GM23248 (cell line): ENCODE results near the gene FAM221B. TPM values are rescaled to one million over a fixed set of nuclear protein-coding genes. Genes with fewer than 3 reads are reported as not detected.
A peak's percentile ranks its signal among the peaks of the same experiment; 100 is the strongest.

Experiments
- DNase-seq: peaks from one replicate; pipeline ENCODE4 v3.0.0-alpha.2; 2015
- H2AFZ ChIP-seq: fragments of 200-600 bp; sonication (generic); 2 replicates; pipeline ENCODE4 v1.6.1; 2016; ENCODE audit warnings: antibody characterized with exemption
- H3F3A ChIP-seq: fragments of 200-600 bp; sonication (generic); 2 replicates; pipeline ENCODE4 v1.6.1; 2016; ENCODE audit warnings: mild to moderate bottlenecking, antibody characterized with exemption, mixed run types; ENCODE audit not compliant: insufficient read depth
- H3K27ac ChIP-seq: fragments of 200-600 bp; sonication (generic); 2 replicates; pipeline ENCODE4 v1.5.1; 2016; ENCODE audit warnings: mild to moderate bottlenecking
- H3K27me3 ChIP-seq: fragments of 200-600 bp; sonication (generic); replicated peaks from 2 replicates; pipeline ENCODE4 v1.6.1; 2016; ENCODE audit warnings: mild to moderate bottlenecking; ENCODE audit not compliant: insufficient read depth
- H3K36me3 ChIP-seq: fragments of 200-600 bp; sonication (generic); 2 replicates; pipeline ENCODE4 v1.6.1; 2016; ENCODE audit warnings: low read depth, mild to moderate bottlenecking
- H3K4me1 ChIP-seq: fragments of 200-600 bp; sonication (generic); 2 replicates; pipeline ENCODE4 v1.6.1; 2016; ENCODE audit warnings: mild to moderate bottlenecking; ENCODE audit not compliant: insufficient read depth
- H3K4me2 ChIP-seq: fragments of 200-600 bp; sonication (generic); one replicate; pipeline ENCODE4 v1.6.1; 2016; ENCODE audit warnings: mild to moderate bottlenecking; ENCODE audit not compliant: unreplicated experiment
- H3K4me3 ChIP-seq: fragments of 200-600 bp; sonication (generic); 2 replicates; pipeline ENCODE4 v1.5.1; 2016; ENCODE audit warnings: mild to moderate bottlenecking
- H3K79me2 ChIP-seq: fragments of 200-600 bp; sonication (generic); 2 replicates; pipeline ENCODE4 v1.6.1; 2016; ENCODE audit warnings: mild to moderate bottlenecking; ENCODE audit not compliant: insufficient read depth
- H3K9ac ChIP-seq: fragments of 200-600 bp; sonication (generic); 2 replicates; pipeline ENCODE4 v1.6.1; 2016; ENCODE audit warnings: mild to moderate bottlenecking
- H3K9me2 ChIP-seq: fragments of 200-600 bp; sonication (generic); 2 replicates; pipeline ENCODE4 v1.6.1; 2016; ENCODE audit warnings: mixed run types, mild to moderate bottlenecking, moderate library complexity; ENCODE audit not compliant: insufficient read depth
- H3K9me3 ChIP-seq: fragments of 200-600 bp; sonication (generic); one replicate; pipeline ENCODE4 v1.6.1; 2017; ENCODE audit warnings: low read depth
- H4K20me1 ChIP-seq: fragments of 200-600 bp; sonication (generic); 2 replicates; pipeline ENCODE4 v1.6.0; 2016; ENCODE audit not compliant: insufficient read depth
- EZH2 ChIP-seq: fragments of 200-600 bp; sonication (generic); IDR thresholded peaks from 2 replicates; pipeline ENCODE4 v1.6.1; 2018; ENCODE audit warnings: antibody characterized with exemption, mild to moderate bottlenecking; ENCODE audit not compliant: insufficient read depth, poor library complexity, severe bottlenecking
- EZH2phosphoT487 ChIP-seq: fragments of 200-600 bp; sonication (generic); IDR thresholded peaks from 2 replicates; pipeline ENCODE4 v1.6.1; 2018; ENCODE audit warnings: antibody characterized with exemption, moderate library complexity, mild to moderate bottlenecking, low read depth; ENCODE audit not compliant: insufficient read depth
- WGBS, 2 experiments: methylation state at CpG; one replicate each; pipeline ENCODE4 v1.1.6; 2015 to 2017; ENCODE audit warnings: low lambda C conversion rate in 2 of 2, low coverage in 1 of 2; ENCODE audit errors: missing lambda C conversion rate in 2 of 2; 5-methylcytosine and 5-hydroxymethylcytosine counted together
- in situ Hi-C: fragments of 300-500 bp; cut with MboI; formaldehyde crosslinking; loops from 2 replicates; pipeline ENCODE4 v1.15.0; 2020
- polyA plus RNA-seq: library from polyadenylated mRNA; unstranded; fragments of >200 nt; fragmentation: Nextera tagmentation; extraction: Ambion mirVana; gene quantifications from 2 replicates; pipeline ENCODE4 v1.2.1, GENCODE V29; 2016
- total RNA-seq: library from RNA; depleted of rRNA; stranded (reverse); fragments of >200 nt; shearing (Covaris generic); gene quantifications from 2 replicates; pipeline ENCODE4 v1.2.3, GENCODE V29; 2014

Gene FAM221B
- total and polyA plus RNA-seq, 2 experiments from 2014 or later: not detected

DNA sequence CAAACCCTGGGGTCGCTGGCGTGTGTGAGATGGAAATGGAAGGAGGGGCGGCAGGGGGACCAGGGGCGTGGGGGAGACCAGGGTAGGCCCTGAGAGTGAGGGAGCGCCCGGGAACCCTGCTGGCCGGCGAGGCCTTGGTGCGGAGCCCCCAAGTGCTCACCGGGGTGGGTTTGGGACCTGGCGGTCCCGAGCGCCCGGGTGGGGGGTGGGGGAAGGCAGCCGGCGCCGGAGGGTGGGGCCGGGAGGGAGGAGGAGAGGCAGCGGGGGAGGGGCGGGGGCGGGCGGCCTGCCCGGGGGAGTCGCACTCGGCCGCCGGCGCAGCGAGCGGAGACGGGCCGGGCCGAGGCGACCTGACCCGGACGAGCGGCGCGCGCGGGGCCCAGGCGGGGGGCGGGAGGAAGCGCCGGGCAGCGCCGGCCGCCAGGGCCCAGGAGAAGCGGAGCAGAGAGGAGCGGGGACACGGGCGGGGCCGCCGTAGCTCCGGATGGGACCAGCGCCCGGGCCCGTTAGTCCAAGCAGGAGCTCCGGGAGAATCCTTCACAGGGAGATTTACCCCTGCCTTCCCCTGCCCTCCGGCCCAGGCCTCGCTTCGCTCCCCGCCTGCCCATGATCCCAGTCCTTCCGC lies 37.1 kb downstream of the FAM221B start, which contains the start of gene NPR2:
TSS of gene NPR2 (plus strand) at position 295 of the 625 bp plus-strand sequence. CDS start 818 bp downstream, outside the sequence.
- no peak for TF ChIP-seq EZH2
- DNase-seq: peak; percentile 70
- H3K27ac ChIP-seq: peak within 1 kb of the TSS; percentile 20; the same call in 1 of the 2 replicates

DNA sequence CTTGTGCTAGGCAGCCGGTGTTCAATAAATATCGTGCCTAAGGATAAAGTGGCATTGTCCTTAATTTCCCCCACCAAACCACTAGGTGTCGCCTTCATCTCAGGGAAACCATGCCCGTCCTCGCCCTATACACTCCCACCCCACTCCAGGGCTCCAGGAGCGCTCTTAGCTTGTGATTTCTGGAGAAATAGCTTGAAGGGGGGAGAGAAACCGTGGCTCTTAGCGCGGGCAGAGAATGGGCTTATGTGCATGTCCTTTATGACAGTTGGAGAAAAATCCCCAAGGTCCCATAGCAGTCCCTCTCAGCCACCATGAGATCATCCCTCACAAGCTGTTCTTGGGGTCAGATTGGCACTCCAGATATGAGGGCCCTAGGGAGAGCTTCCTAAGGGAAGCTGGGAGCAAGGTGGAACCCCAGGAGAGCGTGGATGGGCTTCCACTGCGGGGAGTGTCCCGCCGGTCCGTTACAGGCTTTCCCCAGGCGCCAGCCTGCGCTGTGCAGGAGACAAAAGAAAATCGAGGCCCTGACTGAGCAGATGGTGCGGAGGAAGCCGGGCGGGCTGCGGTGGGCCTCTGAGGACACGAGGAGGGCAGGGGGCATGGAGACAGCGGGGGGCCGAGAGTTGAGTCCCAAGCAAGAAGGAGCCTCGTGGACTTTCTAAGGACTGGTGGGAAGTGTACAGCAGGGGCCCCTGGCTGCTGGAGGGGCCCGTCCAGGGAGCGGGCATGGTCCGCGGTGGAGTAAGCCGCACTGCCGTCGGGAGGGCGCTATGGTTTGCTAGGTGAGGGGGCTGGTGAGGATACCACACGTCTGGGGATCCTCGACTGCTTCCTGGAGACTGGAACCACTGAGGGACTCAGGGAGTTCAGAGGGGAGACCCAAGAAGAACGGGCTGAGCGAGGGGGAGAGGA lies 37.9 kb downstream of the FAM221B start:
- Histone ChIP-seq H3K4me3 (peak overlapping the region; percentile 47), H4K20me1 (no peaks in the 10 kb centered on the region), H3K27me3 (no peaks in the 10 kb centered on the region; the same call in 1 of the 2 replicates), H3F3A (peaks cover 5% of the 10 kb centered on the region; the same call in 1 of the 2 replicates), H3K36me3 (no peaks in the 10 kb centered on the region), H3K9me3 (no peaks in the 10 kb centered on the region), H3K9ac (peak overlapping the region; percentile 71), H3K4me2 (peak overlapping the region; percentile 46), H2AFZ (peak overlapping the region; percentile 94), H3K9me2 (no peaks in the 10 kb centered on the region), H3K4me1 (peaks cover 42% of the 10 kb centered on the region), H3K27ac (peak overlapping the region; percentile 20; the same call in 1 of the 2 replicates), H3K79me2 (peaks cover 37% of the 10 kb centered on the region)
- WGBS, 2 experiments: 9 to 10% methylated on average over 34 to 37 of the region's 37 CpGs
- peak; percentile 91 for DNase-seq
- no peak for TF ChIP-seq EZH2
- TF ChIP-seq EZH2phosphoT487: no peak
- in situ Hi-C loops: no loop called here

More for the DNA sequence above, 37.1 kb downstream of the FAM221B start, which contains the start of gene NPR2:
- in situ Hi-C loops: no loop called here
- no peaks in the 10 kb centered on the region for H3K36me3 ChIP-seq
- H3K9me3 ChIP-seq: no peaks in the 10 kb centered on the region
- peak within 1 kb of the TSS; percentile 68 for H3K4me3 ChIP-seq
- H3K9ac ChIP-seq: peak within 1 kb of the TSS; percentile 81
- peaks cover 45% of the 10 kb centered on the region for H3K79me2 ChIP-seq
- H3K4me2 ChIP-seq: peak within 1 kb of the TSS; percentile 68
- 0 to 1% methylated on average over 6 to 44 of the region's 64 CpGs for WGBS, 2 experiments
- H3K9me2 ChIP-seq: no peaks in the 10 kb centered on the region
- H3K27me3 ChIP-seq: no peaks in the 10 kb centered on the region; the same call in 1 of the 2 replicates
- H4K20me1 ChIP-seq: no peaks in the 10 kb centered on the region
- peaks cover 5% of the 10 kb centered on the region; the same call in 1 of the 2 replicates for H3F3A ChIP-seq
- H2AFZ ChIP-seq: peak within 1 kb of the TSS; percentile 94
- H3K4me1 ChIP-seq: peaks cover 46% of the 10 kb centered on the region

DNA sequence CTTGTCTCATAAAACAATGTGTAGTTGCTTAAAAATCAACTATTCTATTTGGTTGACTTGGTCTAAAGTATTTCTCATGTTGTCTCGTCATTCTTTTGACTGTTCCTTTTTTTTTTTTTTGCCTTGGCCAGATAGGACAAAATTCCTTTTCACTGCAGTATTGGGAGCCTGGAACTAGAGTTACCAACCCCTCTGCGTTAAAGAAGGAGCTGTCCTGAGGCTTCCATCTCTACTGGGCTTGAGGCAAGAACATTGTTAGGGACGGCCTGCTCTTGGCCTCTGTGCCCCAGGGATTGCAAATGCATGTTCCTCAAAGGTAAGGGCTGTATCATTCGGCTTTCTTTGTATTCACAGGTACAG lies 38.5 kb downstream of the FAM221B start:
- in situ Hi-C loops: no loop called here
- no peaks in the 10 kb centered on the region for H3K36me3 ChIP-seq
- H3K9me2 ChIP-seq: no peaks in the 10 kb centered on the region
- TF ChIP-seq EZH2 (no peak), EZH2phosphoT487 (no peak)
- 0 out of 2 replicates have a peak overlapping the region, but pooled peaks have one; percentile 94 for H2AFZ ChIP-seq
- H4K20me1 ChIP-seq: no peaks in the 10 kb centered on the region
- peaks cover 31% of the 10 kb centered on the region for H3K79me2 ChIP-seq
- WGBS, 2 experiments: 12 to 13% methylated on average over 4 of the region's 4 CpGs
- H3K4me2 ChIP-seq: peak overlapping the region; percentile 46
- H3K27ac ChIP-seq: no peak overlapping the region
- no peak overlapping the region for H3K9ac ChIP-seq
- H3K9me3 ChIP-seq: no peaks in the 10 kb centered on the region
- no peak for DNase-seq
- H3K27me3 ChIP-seq: no peaks in the 10 kb centered on the region; the same call in 1 of the 2 replicates
- no peak overlapping the region for H3K4me3 ChIP-seq
- peaks cover 36% of the 10 kb centered on the region for H3K4me1 ChIP-seq
- H3F3A ChIP-seq: peaks cover 5% of the 10 kb centered on the region; the same call in 1 of the 2 replicates

DNA sequence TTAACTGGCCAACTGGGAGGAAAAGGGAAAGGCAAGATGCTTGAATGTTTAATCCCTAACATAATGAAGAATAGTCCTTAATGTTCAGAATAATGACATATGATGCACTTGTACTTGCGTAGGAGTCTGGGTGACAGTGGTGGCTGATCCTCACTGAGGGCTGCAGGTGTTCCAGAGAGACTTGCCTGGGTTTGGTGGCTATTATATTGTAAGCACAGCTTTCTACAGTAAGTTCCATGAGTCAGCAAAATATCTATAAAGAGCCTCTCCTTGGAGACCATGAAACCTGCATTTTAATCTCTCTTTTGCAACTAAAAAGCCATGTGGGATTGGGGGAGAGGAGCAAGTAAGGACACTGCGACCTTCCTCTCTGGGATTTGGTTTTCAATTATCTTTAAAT lies 39.0 kb downstream of the FAM221B start:
- no peak overlapping the region for H2AFZ ChIP-seq
- no peaks in the 10 kb centered on the region for H4K20me1 ChIP-seq
- H3K27ac ChIP-seq: no peak overlapping the region
- no peak for DNase-seq
- peaks cover 32% of the 10 kb centered on the region for H3K4me1 ChIP-seq
- in situ Hi-C loops: loop anchor here (10.0 kb wide), 1 partner anchor 95 kb away; no protein-coding TSS in a partner anchor
- no peak overlapping the region for H3K9ac ChIP-seq
- no peaks in the 10 kb centered on the region for H3K36me3 ChIP-seq
- no peak overlapping the region for H3K4me3 ChIP-seq
- peaks cover 5% of the 10 kb centered on the region; the same call in 1 of the 2 replicates for H3F3A ChIP-seq
- no peaks in the 10 kb centered on the region for H3K9me3 ChIP-seq
- no peaks in the 10 kb centered on the region; the same call in 1 of the 2 replicates for H3K27me3 ChIP-seq
- WGBS, 2 experiments: 88 to 89% methylated on average over 2 of the region's 2 CpGs
- no peak for TF ChIP-seq EZH2
- TF ChIP-seq EZH2phosphoT487: no peak
- peaks cover 26% of the 10 kb centered on the region for H3K79me2 ChIP-seq
- no peak overlapping the region for H3K4me2 ChIP-seq
- H3K9me2 ChIP-seq: no peaks in the 10 kb centered on the region
